GM06990 (cell line): Measurements from ENCODE around the gene CBX3.
"Not testable (repeated sequence)": the region's sequence is repeated elsewhere in the genome, so short reads cannot be mapped to it uniquely, and the experiment has no call there.

ENCODE experiments used
- DNase-seq: peaks from one replicate; pipeline ENCODE4 v3.0.0-alpha.2; 2011; ENCODE audit not compliant: insufficient read length; ENCODE audit errors: extremely low read depth
- H3K27me3 ChIP-seq: replicated peaks from 2 replicates; pipeline ENCODE4 v1.6.0; 2011; ENCODE audit warnings: low read length; ENCODE audit not compliant: control insufficient read depth, insufficient read depth
- H3K36me3 ChIP-seq: 2 replicates; pipeline ENCODE4 v1.5.1; 2011; ENCODE audit warnings: low read length; ENCODE audit not compliant: control insufficient read depth, insufficient read depth
- H3K4me3 ChIP-seq: replicated peaks from 2 replicates; pipeline ENCODE4 v1.5.1; 2011; ENCODE audit warnings: low read depth, mild to moderate bottlenecking, control low read depth, low read length
- CTCF ChIP-seq: IDR thresholded peaks from 2 replicates; pipeline ENCODE4 v1.5.1; 2011; ENCODE audit warnings: low read length, control low read depth, mild to moderate bottlenecking, inconsistent platforms; ENCODE audit not compliant: insufficient read depth, poor library complexity, severe bottlenecking

The CBX3 gene

GRCh38 chr7:26162431-26162830, 39.1 kb upstream of the CBX3 start:
- DNase-seq, result no peak

GRCh38 chr7:26163804-26164203, 37.7 kb upstream of the CBX3 start:
- DNase-seq, H3K27me3 ChIP-seq, H3K4me3 ChIP-seq, H3K36me3 ChIP-seq: not testable (repeated sequence)

More at GRCh38 chr7:26162431-26162830, 39.1 kb upstream of the CBX3 start:
- no peaks in the 10 kb centered on the region for H3K27me3 ChIP-seq
- H3K36me3 ChIP-seq, result no peaks in the 10 kb centered on the region
- TF ChIP-seq CTCF, result no peak
- no peak overlapping the region for H3K4me3 ChIP-seq

GRCh38 chr7:26165950-26166683, 35.4 kb upstream of the CBX3 start:
- no peak for DNase-seq
- Histone ChIP-seq H3K27me3 (no peaks in the 10 kb centered on the region), H3K36me3 (no peaks in the 10 kb centered on the region), H3K4me3 (no peak overlapping the region)
- no peak for TF ChIP-seq CTCF

GRCh38 chr7:26166684-26167266, 34.8 kb upstream of the CBX3 start:
- no peak for TF ChIP-seq CTCF
- no peaks in the 10 kb centered on the region for H3K27me3 ChIP-seq
- H3K4me3 ChIP-seq, result no peak overlapping the region
- no peaks in the 10 kb centered on the region for H3K36me3 ChIP-seq
- no peak for DNase-seq

GRCh38 chr7:26167303-26167934, 34.1 kb upstream of the CBX3 start:
- Histone ChIP-seq H3K27me3 (no peaks in the 10 kb centered on the region), H3K4me3 (no peak overlapping the region), H3K36me3 (no peaks in the 10 kb centered on the region)
- no peak for TF ChIP-seq CTCF
- no peak for DNase-seq

- no peak for TF ChIP-seq CTCF
- H3K4me3 ChIP-seq, result no peak overlapping the region
- no peaks in the 10 kb centered on the region for H3K36me3 ChIP-seq
- DNase-seq, result no peak
- no peaks in the 10 kb centered on the region for H3K27me3 ChIP-seq
These were observed 33.0 kb upstream of the CBX3 start for GRCh38 chr7:26168458-26169023.
